IgD-negative memory B cell (primary cell): ENCODE results near the gene DHPS. TPM values are rescaled to one million over a fixed set of nuclear protein-coding genes. Genes with fewer than 3 reads are reported as not detected.
A peak's percentile ranks its signal among the peaks of the same experiment; 100 is the strongest.
"Not testable (repeated sequence)": the region's sequence is repeated elsewhere in the genome, so short reads cannot be mapped to it uniquely, and the experiment has no call there.

Experiments used
- H3K27ac Mint-ChIP-seq, 3 donors: one replicate each; pipeline ENCODE4 v1.8.0; 2020 to 2022; ENCODE audit warnings: mild to moderate bottlenecking in 3 of 3, mixed read lengths in 3 of 3, moderate library complexity in 1 of 3
- H3K27me3 Mint-ChIP-seq: one replicate; pipeline ENCODE4 v1.8.0; 2021; ENCODE audit warnings: mixed read lengths
- H3K36me3 Mint-ChIP-seq: one replicate; pipeline ENCODE4 v1.8.0; 2020; ENCODE audit warnings: mild to moderate bottlenecking, mixed read lengths
- H3K4me1 Mint-ChIP-seq, 3 donors: one replicate each; pipeline ENCODE4 v1.8.0; 2020 to 2022; ENCODE audit warnings: mixed read lengths in 3 of 3, mild to moderate bottlenecking in 1 of 3
- H3K4me3 Mint-ChIP-seq, 4 donors: one replicate each; pipeline ENCODE4 v1.8.0; 2020 to 2022; ENCODE audit warnings: mild to moderate bottlenecking in 4 of 4, mixed read lengths in 4 of 4, moderate library complexity in 3 of 4
- H3K9me3 Mint-ChIP-seq, 3 donors: one replicate each; pipeline ENCODE4 v1.8.0; 2020 to 2021; ENCODE audit warnings: mixed read lengths in 3 of 3, mild to moderate bottlenecking in 1 of 3
- polyA plus RNA-seq: library from polyadenylated mRNA; unstranded; fragments of 300-500 nt; fragmentation: Illumina TruSeq; gene quantifications from one replicate; pipeline ENCODE4 v1.2.3, GENCODE V29; 2021

Gene DHPS
- polyA plus RNA-seq, 1 donor from 2014 or later = 111 TPM

GRCh38 chr19:12695514-12695913 is 13.8 kb upstream of the DHPS start:
- H3K27ac Mint-ChIP-seq = peak overlapping the region in 1 of 3 donors; percentile 92

GRCh38 chr19:12695096-12695495 is 13.4 kb upstream of the DHPS start:
- H3K9me3 Mint-ChIP-seq = no peaks in the 10 kb centered on the region
- H3K4me1 Mint-ChIP-seq = peaks cover 0 to 8% (median 7%) of the 10 kb centered on the region in 3 donors
- H3K27ac Mint-ChIP-seq = peak overlapping the region in 1 of 3 donors; percentile 51
- peaks cover 2% of the 10 kb centered on the region for H3K36me3 Mint-ChIP-seq
- H3K4me3 Mint-ChIP-seq = peak overlapping the region in 3 of 4 donors; percentile 33 to 58 (median 45)
- no peaks in the 10 kb centered on the region for H3K27me3 Mint-ChIP-seq

More at GRCh38 chr19:12695514-12695913, 13.8 kb upstream of the DHPS start:
- Mint-ChIP-seq H3K36me3 (peaks cover 2% of the 10 kb centered on the region), H3K4me1 (peaks cover 0 to 8% (median 7%) of the 10 kb centered on the region in 3 donors), H3K4me3 (peak overlapping the region; percentile 72 to 88 (median 76)), H3K9me3 (no peaks in the 10 kb centered on the region), H3K27me3 (no peaks in the 10 kb centered on the region)

DNA sequence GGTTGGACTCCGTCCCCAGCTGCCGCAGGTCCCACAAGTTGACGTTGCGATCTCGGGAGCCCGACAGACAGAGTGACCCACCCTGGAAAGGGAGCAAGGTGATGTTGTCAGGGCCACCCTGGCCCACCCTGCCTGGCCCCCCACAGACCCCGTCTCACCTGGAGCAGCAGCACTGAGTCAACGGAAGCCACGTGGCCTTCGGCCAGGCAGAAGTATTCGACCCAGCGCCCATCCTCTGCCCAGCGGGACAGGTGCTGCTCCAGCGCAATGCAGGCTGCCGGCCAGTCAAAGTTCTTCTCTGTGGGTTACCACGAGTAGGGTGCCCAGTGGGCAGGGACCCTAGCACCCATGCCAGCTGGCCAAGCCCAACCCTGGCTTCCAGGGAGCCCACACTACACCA is 13.0 kb upstream of the DHPS start:
- Mint-ChIP-seq H3K27ac (peak overlapping the region in 1 of 3 donors; percentile 51), H3K4me3 (peak overlapping the region in 2 of 4 donors; percentile 50 to 58), H3K9me3 (no peaks in the 10 kb centered on the region), H3K4me1 (peaks cover 0 to 8% (median 7%) of the 10 kb centered on the region in 3 donors), H3K36me3 (peaks cover under 1% of the 10 kb centered on the region), H3K27me3 (no peaks in the 10 kb centered on the region)

GRCh38 chr19:12692960-12693359 is 11.3 kb upstream of the DHPS start:
- peak overlapping the region in 2 of 3 donors; percentile 50 to 51 for H3K27ac Mint-ChIP-seq
- H3K4me3 Mint-ChIP-seq = no peak overlapping the region
- H3K4me1 Mint-ChIP-seq = peaks cover 0 to 7% (median 6%) of the 10 kb centered on the region in 3 donors
- H3K27me3 Mint-ChIP-seq = no peaks in the 10 kb centered on the region
- no peaks in the 10 kb centered on the region for H3K36me3 Mint-ChIP-seq
- no peaks in the 10 kb centered on the region for H3K9me3 Mint-ChIP-seq

- H3K4me1 Mint-ChIP-seq = peaks cover 0 to 4% (median 0%) of the 10 kb centered on the region in 3 donors
- H3K9me3 Mint-ChIP-seq = no peaks in the 10 kb centered on the region
- no peak overlapping the region for H3K4me3 Mint-ChIP-seq
- no peaks in the 10 kb centered on the region for H3K27me3 Mint-ChIP-seq
- H3K36me3 Mint-ChIP-seq = no peaks in the 10 kb centered on the region
- H3K27ac Mint-ChIP-seq = no peak overlapping the region
These were observed 8.0 kb upstream of the DHPS start for GRCh38 chr19:12689581-12690216.

DNA sequence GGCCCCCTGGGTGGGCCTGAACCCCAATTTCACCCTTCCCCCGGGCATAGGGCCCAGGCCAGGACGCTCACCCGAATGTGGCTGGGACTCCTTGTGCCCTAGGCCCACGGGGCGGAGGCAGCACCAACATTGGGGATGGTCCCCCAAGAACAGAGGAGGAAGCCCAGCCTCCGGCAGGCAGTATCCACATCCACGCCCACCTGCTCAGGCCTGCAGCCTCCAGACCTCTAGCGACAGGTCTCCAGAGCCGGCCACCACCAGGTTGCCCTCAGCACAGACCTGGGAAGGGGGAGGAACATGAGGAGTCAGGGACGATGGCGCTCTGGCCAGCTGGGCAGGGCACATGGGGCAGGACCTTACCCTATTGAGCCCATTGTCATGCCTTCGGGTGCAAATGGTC is 7.3 kb upstream of the DHPS start:
- Mint-ChIP-seq H3K27me3 (no peaks in the 10 kb centered on the region), H3K36me3 (peaks cover under 1% of the 10 kb centered on the region), H3K27ac (no peak overlapping the region), H3K4me1 (peaks cover 0 to 4% (median 2%) of the 10 kb centered on the region in 3 donors), H3K9me3 (no peaks in the 10 kb centered on the region), H3K4me3 (no peak overlapping the region)

DNA sequence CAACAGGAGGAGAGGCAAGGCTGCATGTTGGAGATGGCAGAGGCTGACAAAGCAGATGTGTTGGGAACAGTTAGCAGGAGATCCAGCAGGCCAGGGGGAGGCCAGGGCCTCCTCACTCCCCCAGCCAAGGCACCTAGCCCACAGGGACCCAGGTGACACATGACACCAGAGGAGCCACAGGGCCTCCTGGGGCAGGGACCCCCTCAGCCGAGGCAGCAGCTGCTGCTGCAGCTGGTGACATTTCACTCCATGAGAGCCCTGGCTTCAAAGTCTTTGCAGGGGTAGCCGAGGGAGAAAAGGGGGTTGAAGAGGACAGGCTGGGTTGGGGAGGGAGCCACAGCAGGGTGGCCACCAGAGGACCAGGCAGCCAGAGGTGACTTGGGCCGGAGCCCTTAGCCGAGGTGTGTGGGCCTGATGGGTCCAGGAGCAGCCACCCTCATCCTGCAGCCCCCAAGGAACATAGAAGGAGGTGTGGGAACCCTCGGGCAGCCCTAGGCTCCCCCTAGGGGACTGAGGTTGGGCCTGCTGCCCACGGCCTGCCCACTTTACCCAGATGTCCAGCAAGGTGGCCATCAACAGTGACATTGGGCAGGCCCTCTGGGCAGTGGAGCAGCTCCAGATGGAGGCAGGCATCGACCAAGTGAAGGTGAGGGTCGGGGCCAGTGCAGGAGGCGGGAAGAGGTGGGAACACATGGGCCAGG is 6.0 kb upstream of the DHPS start, which contains the start of gene GNG14:
TSS of gene GNG14 (plus strand) at position 503 of the 701 bp plus-strand sequence. CDS start at position 554, 51 bp downstream.
- Mint-ChIP-seq H3K4me3 (peak within 1 kb of the TSS in 2 of 4 donors; percentile 20 to 44), H3K9me3 (no peaks in the 10 kb centered on the region), H3K36me3 (peaks cover 2% of the 10 kb centered on the region), H3K4me1 (peaks cover 0 to 5% (median 4%) of the 10 kb centered on the region in 3 donors), H3K27me3 (no peaks in the 10 kb centered on the region), H3K27ac (peak within 1 kb of the TSS in 1 of 3 donors; percentile 86)

GRCh38 chr19:12685831-12686230 is 4.2 kb upstream of the DHPS start:
- Mint-ChIP-seq H3K36me3 (peaks cover 4% of the 10 kb centered on the region), H3K27ac (peak overlapping the region in 1 of 3 donors; percentile 88), H3K9me3 (no peaks in the 10 kb centered on the region), H3K4me1 (peaks cover 4 to 10% (median 9%) of the 10 kb centered on the region in 3 donors), H3K27me3 (no peaks in the 10 kb centered on the region), H3K4me3 (peak overlapping the region in 1 of 4 donors; percentile 75)

- Mint-ChIP-seq H3K4me1 (peaks cover 12 to 20% (median 19%) of the 10 kb centered on the region in 3 donors), H3K27ac (peak overlapping the region in 1 of 3 donors; percentile 53), H3K9me3 (no peaks in the 10 kb centered on the region), H3K27me3 (no peaks in the 10 kb centered on the region), H3K36me3 (peaks cover 9% of the 10 kb centered on the region), H3K4me3 (peak overlapping the region; percentile 63 to 96 (median 78))
These were observed 1.6 kb downstream of the DHPS start for GRCh38 chr19:12680034-12680433.

GRCh38 chr19:12678039-12678438 is 3.6 kb downstream of the DHPS start:
- H3K27ac Mint-ChIP-seq = peak overlapping the region in 1 of 3 donors; percentile 67
- H3K27me3 Mint-ChIP-seq, H3K4me3 Mint-ChIP-seq, H3K9me3 Mint-ChIP-seq: not testable (repeated sequence)
- H3K36me3 Mint-ChIP-seq = peaks cover 12% of the 10 kb centered on the region
- peaks cover 12 to 20% (median 19%) of the 10 kb centered on the region in 3 donors for H3K4me1 Mint-ChIP-seq

- H3K9me3 Mint-ChIP-seq = no peaks in the 10 kb centered on the region
- H3K36me3 Mint-ChIP-seq = peaks cover 12% of the 10 kb centered on the region
- H3K4me1 Mint-ChIP-seq = peaks cover 12 to 22% (median 19%) of the 10 kb centered on the region in 3 donors
- no peaks in the 10 kb centered on the region for H3K27me3 Mint-ChIP-seq
- peak overlapping the region in 2 of 3 donors; percentile 91 to 94 for H3K27ac Mint-ChIP-seq
- peak overlapping the region in 1 of 4 donors; percentile 61 for H3K4me3 Mint-ChIP-seq
These were observed 4.8 kb downstream of the DHPS start for GRCh38 chr19:12676928-12677327.

GRCh38 chr19:12676384-12676792 is 5.3 kb downstream of the DHPS start:
- Mint-ChIP-seq H3K36me3 (peaks cover 12% of the 10 kb centered on the region), H3K4me3 (peak overlapping the region in 3 of 4 donors; percentile 18 to 61 (median 44)), H3K27me3 (no peaks in the 10 kb centered on the region), H3K4me1 (peaks cover 12 to 23% (median 20%) of the 10 kb centered on the region in 3 donors), H3K9me3 (no peaks in the 10 kb centered on the region), H3K27ac (peak overlapping the region in 2 of 3 donors; percentile 91 to 94)

DNA sequence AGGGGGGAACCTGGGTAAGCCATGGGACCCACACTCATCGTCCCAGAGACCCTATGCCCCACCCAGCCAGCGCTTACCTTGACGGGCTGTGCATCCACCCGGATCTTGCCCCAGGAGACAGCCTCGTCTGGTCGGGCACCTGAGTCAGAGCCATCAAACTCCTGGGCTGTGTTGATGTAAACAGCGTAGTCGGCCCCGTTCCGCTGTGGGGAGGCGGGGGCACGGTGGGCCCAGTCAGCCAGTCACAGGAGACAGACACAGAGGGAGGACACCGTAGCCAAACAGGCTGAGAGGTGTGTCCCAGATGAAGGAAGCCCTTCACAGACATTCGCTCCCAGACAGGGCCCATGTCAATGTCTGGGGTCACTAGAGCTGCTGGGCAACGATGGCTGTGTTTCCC is 5.7 kb downstream of the DHPS start:
- peaks cover 7 to 20% (median 17%) of the 10 kb centered on the region in 3 donors for H3K4me1 Mint-ChIP-seq
- H3K36me3 Mint-ChIP-seq = peaks cover 11% of the 10 kb centered on the region
- peak overlapping the region in 1 of 3 donors; percentile 91 for H3K27ac Mint-ChIP-seq
- no peaks in the 10 kb centered on the region for H3K27me3 Mint-ChIP-seq
- H3K4me3 Mint-ChIP-seq = peak overlapping the region in 1 of 4 donors; percentile 61
- no peaks in the 10 kb centered on the region for H3K9me3 Mint-ChIP-seq

DNA sequence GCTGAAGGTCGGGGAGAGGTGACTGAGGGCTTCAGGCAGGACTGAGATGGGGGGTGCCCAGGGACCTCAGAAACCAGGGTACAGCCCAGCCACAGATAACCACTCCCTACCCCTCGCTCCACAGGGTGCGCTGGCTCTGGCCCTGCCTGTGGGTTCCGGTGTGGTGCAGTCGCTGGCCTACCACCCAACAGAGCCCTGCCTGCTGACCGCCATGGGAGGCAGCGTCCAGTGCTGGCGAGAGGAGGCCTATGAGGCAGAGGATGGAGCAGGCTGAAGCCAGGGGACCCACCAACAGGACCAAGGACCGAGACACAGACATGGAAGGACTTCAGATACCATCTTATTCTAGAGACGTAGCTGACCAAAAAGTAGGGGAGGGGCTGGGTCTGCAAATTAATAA is 6.3 kb downstream of the DHPS start:
- peaks cover 5 to 19% (median 16%) of the 10 kb centered on the region in 3 donors for H3K4me1 Mint-ChIP-seq
- peak overlapping the region in 1 of 3 donors; percentile 78 for H3K27ac Mint-ChIP-seq

GRCh38 chr19:12672744-12673143 is 8.9 kb downstream of the DHPS start:
- Mint-ChIP-seq H3K27ac (peak overlapping the region in 1 of 3 donors; percentile 68), H3K36me3 (peaks cover 6% of the 10 kb centered on the region), H3K9me3 (no peaks in the 10 kb centered on the region), H3K4me3 (peak overlapping the region in 1 of 4 donors; percentile 17), H3K27me3 (no peaks in the 10 kb centered on the region), H3K4me1 (peaks cover 17 to 26% (median 21%) of the 10 kb centered on the region in 3 donors)

More for the DNA sequence above, 6.3 kb downstream of the DHPS start:
- Mint-ChIP-seq H3K9me3 (no peaks in the 10 kb centered on the region), H3K4me3 (peak overlapping the region in 1 of 4 donors; percentile 7), H3K27me3 (no peaks in the 10 kb centered on the region), H3K36me3 (peaks cover 10% of the 10 kb centered on the region)
